Measurements from ENCODE around the gene MED12L.

DNA sequence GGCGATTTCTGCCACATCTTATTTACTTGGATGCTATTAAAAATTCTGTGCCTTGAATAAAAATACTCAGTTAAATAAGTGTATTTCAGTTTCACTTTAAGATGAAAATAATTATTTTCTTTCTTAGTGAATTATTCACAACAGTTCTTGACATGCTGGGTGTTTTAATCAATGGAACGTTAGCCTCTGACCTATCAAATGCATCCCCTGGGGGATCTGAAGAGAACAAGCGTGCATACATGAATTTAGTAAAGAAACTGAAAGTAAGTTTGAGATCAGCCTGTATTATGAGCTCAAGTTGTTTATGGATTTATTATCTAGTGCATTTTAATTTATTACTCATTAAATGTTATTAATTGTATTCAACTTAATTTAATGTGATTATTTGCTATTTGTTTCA is 298.5 kb downstream of the MED12L start:
- TF ChIP-seq, protein P1, sequence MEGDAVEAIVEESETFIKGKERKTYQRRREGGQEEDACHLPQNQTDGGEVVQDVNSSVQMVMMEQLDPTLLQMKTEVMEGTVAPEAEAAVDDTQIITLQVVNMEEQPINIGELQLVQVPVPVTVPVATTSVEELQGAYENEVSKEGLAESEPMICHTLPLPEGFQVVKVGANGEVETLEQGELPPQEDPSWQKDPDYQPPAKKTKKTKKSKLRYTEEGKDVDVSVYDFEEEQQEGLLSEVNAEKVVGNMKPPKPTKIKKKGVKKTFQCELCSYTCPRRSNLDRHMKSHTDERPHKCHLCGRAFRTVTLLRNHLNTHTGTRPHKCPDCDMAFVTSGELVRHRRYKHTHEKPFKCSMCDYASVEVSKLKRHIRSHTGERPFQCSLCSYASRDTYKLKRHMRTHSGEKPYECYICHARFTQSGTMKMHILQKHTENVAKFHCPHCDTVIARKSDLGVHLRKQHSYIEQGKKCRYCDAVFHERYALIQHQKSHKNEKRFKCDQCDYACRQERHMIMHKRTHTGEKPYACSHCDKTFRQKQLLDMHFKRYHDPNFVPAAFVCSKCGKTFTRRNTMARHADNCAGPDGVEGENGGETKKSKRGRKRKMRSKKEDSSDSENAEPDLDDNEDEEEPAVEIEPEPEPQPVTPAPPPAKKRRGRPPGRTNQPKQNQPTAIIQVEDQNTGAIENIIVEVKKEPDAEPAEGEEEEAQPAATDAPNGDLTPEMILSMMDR (IDR thresholded peaks at IDR 0.05) = no peak
- no peak for TF ChIP-seq POLR2A (IDR thresholded peaks at IDR 0.05)

Measured in Peyer's patch (tissue), 4 donors.